ENCODE results near the gene ARL15. TPM values are rescaled to one million over a fixed set of nuclear protein-coding genes. Genes with fewer than 3 reads are reported as not detected.
"Not testable (repeated sequence)": the region's sequence is repeated elsewhere in the genome, so short reads cannot be mapped to it uniquely, and the experiment has no call there.

Gene ARL15
- polyA plus RNA-seq (2013, experiment 1 of 2) = 19.0 TPM
- polyA plus RNA-seq (2013, experiment 2 of 2) = 19.0 TPM

- Histone ChIP-seq H3K4me2 (ENCODE audit: insufficient read depth, low read length, poor library complexity, severe bottlenecking) (peak within 1 kb of the TSS; percentile 83), H2BK12ac (ENCODE audit: low read length) (no peak within 1 kb of the TSS), H4K8ac (ENCODE audit: low read depth, low read length) (no peak within 1 kb of the TSS), H2AFZ (ENCODE audit: low read length) (peak within 1 kb of the TSS; percentile 99), H2BK120ac (ENCODE audit: low read depth, low read length) (peak within 1 kb of the TSS; percentile 90), H3K14ac (ENCODE audit: low read length) (no peak within 1 kb of the TSS), H3K4me3 (ENCODE audit: low read length in 2 of 2) (peak within 1 kb of the TSS; percentile 86 to 98), H4K91ac (ENCODE audit: low read depth, low read length, poor library complexity) (peak within 1 kb of the TSS; percentile 47), H3K23ac (ENCODE audit: low read depth, low read length, poor library complexity) (peak within 1 kb of the TSS; percentile 94), H2BK15ac (ENCODE audit: low read length) (peak within 1 kb of the TSS; percentile 84), H2BK5ac (ENCODE audit: low read length) (peak within 1 kb of the TSS; percentile 60), H3K9ac (ENCODE audit: low read depth, low read length, poor library complexity) (peak within 1 kb of the TSS; percentile 91), H3K4me1 (ENCODE audit: control insufficient read depth in 2 of 2, insufficient read depth in 1 of 2, low read depth in 1 of 2, low read length in 2 of 2) (peaks cover 2 to 4% of the 10 kb centered on the region in 2 donors), H3K27me3 (ENCODE audit: control insufficient read depth in 3 of 3, insufficient read depth in 3 of 3, low read depth in 1 of 3, low read length in 3 of 3) (peaks cover 0 to 23% (median 0%) of the 10 kb centered on the region in 3 experiments), H3K4ac (ENCODE audit: low read length) (no peak within 1 kb of the TSS), H3K18ac (ENCODE audit: low read length) (peak within 1 kb of the TSS; percentile 96), H3K27ac (replicated peaks; ENCODE audit: low read length) (peak within 1 kb of the TSS; percentile 81), H3K36me3 (replicated peaks in 1 of 2; ENCODE audit: control insufficient read depth in 2 of 2, insufficient read depth in 2 of 2, low read length in 2 of 2) (no peaks in the 10 kb centered on the region), H2AK5ac (ENCODE audit: low read depth, low read length) (no peak within 1 kb of the TSS), H3K79me1 (ENCODE audit: low read depth, low read length) (no peaks in the 10 kb centered on the region), H3K9me3 (replicated peaks in 1 of 2; ENCODE audit: control insufficient read depth in 2 of 2, insufficient read depth in 1 of 2, low read depth in 1 of 2, low read length in 2 of 2) (no peaks in the 10 kb centered on the region)
- DNase-seq (ENCODE audit: low spot score) = peak; percentile 95
- WGBS, 2 donors (ENCODE audit: extremely low coverage in 2 of 2, insufficient read length in 2 of 2, insufficient replicate concordance in 1 of 2) = no CpG with 5 or more reads among the region's 50 CpGs
Observed at GRCh38 chr5:54310433-54311175, at the start of gene ARL15. TSS of gene ARL15 (minus strand) at chr5:54310573.

DNA sequence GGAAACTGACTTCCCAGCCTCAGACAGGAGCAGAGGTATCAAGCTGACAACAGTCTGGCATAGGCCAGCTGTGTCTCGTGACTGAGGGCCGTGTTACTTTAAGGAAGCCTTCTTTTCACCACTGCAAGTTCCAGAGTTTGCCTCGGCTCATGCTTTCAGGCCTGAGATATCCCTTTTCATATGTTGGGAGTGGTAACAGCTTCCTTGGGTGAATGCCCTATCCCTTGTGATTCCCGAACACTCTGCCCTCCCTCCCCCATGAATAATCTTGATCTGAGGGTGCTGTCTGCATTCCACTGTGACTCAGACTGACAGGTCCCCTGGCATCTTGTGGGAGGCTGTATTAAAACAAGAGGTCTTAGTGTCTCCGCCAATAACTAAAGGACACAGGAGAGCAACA is 49.7 kb upstream of the ARL15 start:
- Histone ChIP-seq H2BK15ac (ENCODE audit: low read length) (no peak overlapping the region), H2BK120ac (ENCODE audit: low read depth, low read length) (no peak overlapping the region), H4K8ac (ENCODE audit: low read depth, low read length) (no peak overlapping the region), H3K36me3 (replicated peaks in 1 of 2; ENCODE audit: control insufficient read depth in 2 of 2, insufficient read depth in 2 of 2, low read length in 2 of 2) (peaks cover 0 to 1% of the 10 kb centered on the region in 2 donors), H4K91ac (ENCODE audit: low read depth, low read length, poor library complexity) (no peak overlapping the region), H3K18ac (ENCODE audit: low read length) (no peak overlapping the region), H3K9me3 (replicated peaks in 1 of 2; ENCODE audit: control insufficient read depth in 2 of 2, insufficient read depth in 1 of 2, low read depth in 1 of 2, low read length in 2 of 2) (no peaks in the 10 kb centered on the region), H3K14ac (ENCODE audit: low read length) (no peak overlapping the region), H3K4ac (ENCODE audit: low read length) (no peak overlapping the region), H3K27ac (replicated peaks; ENCODE audit: low read length) (no peak overlapping the region), H3K9ac (ENCODE audit: low read depth, low read length, poor library complexity) (no peak overlapping the region), H2AK5ac (ENCODE audit: low read depth, low read length) (no peak overlapping the region), H3K4me2 (ENCODE audit: insufficient read depth, low read length, poor library complexity, severe bottlenecking) (no peak overlapping the region), H3K4me3 (ENCODE audit: low read length in 2 of 2) (no peak overlapping the region), H3K79me1 (ENCODE audit: low read depth, low read length) (no peaks in the 10 kb centered on the region), H2BK12ac (ENCODE audit: low read length) (no peak overlapping the region), H3K27me3 (ENCODE audit: control insufficient read depth in 3 of 3, insufficient read depth in 3 of 3, low read depth in 1 of 3, low read length in 3 of 3) (no peaks in the 10 kb centered on the region), H3K23ac (ENCODE audit: low read depth, low read length, poor library complexity) (no peak overlapping the region), H2AFZ (ENCODE audit: low read length) (peak overlapping the region; percentile 25), H3K4me1 (ENCODE audit: control insufficient read depth in 2 of 2, insufficient read depth in 1 of 2, low read depth in 1 of 2, low read length in 2 of 2) (peaks cover 0 to 5% of the 10 kb centered on the region in 2 donors), H2BK5ac (ENCODE audit: low read length) (no peak overlapping the region)
- no CpG with 5 or more reads among the region's 5 CpGs for WGBS, 2 donors (ENCODE audit: extremely low coverage in 2 of 2, insufficient read length in 2 of 2, insufficient replicate concordance in 1 of 2)
- DNase-seq (ENCODE audit: low spot score) = no peak

- Histone ChIP-seq H3K9ac (ENCODE audit: low read depth, low read length, poor library complexity) (no peak overlapping the region), H4K91ac (ENCODE audit: low read depth, low read length, poor library complexity) (no peak overlapping the region), H2AFZ (ENCODE audit: low read length) (no peak overlapping the region), H2BK12ac (ENCODE audit: low read length) (no peak overlapping the region), H2AK5ac (ENCODE audit: low read depth, low read length) (no peak overlapping the region), H3K18ac (ENCODE audit: low read length) (no peak overlapping the region), H2BK120ac (ENCODE audit: low read depth, low read length) (no peak overlapping the region), H3K9me3 (replicated peaks in 1 of 2; ENCODE audit: control insufficient read depth in 2 of 2, insufficient read depth in 1 of 2, low read depth in 1 of 2, low read length in 2 of 2) (no peaks in the 10 kb centered on the region), H3K79me1 (ENCODE audit: low read depth, low read length) (no peaks in the 10 kb centered on the region), H3K14ac (ENCODE audit: low read length) (no peak overlapping the region), H3K4ac (ENCODE audit: low read length) (no peak overlapping the region), H3K23ac (ENCODE audit: low read depth, low read length, poor library complexity) (no peak overlapping the region), H3K27me3 (ENCODE audit: control insufficient read depth in 3 of 3, insufficient read depth in 3 of 3, low read depth in 1 of 3, low read length in 3 of 3) (no peaks in the 10 kb centered on the region), H3K4me2 (ENCODE audit: insufficient read depth, low read length, poor library complexity, severe bottlenecking) (no peak overlapping the region), H2BK15ac (ENCODE audit: low read length) (no peak overlapping the region), H3K27ac (replicated peaks; ENCODE audit: low read length) (no peak overlapping the region), H3K4me3 (ENCODE audit: low read length in 2 of 2) (no peak overlapping the region), H2BK5ac (ENCODE audit: low read length) (no peak overlapping the region), H4K8ac (ENCODE audit: low read depth, low read length) (no peak overlapping the region), H3K36me3 (replicated peaks in 1 of 2; ENCODE audit: control insufficient read depth in 2 of 2, insufficient read depth in 2 of 2, low read length in 2 of 2) (peaks cover 0 to 1% of the 10 kb centered on the region in 2 donors), H3K4me1 (ENCODE audit: control insufficient read depth in 2 of 2, insufficient read depth in 1 of 2, low read depth in 1 of 2, low read length in 2 of 2) (peaks cover 0 to 5% of the 10 kb centered on the region in 2 donors)
- DNase-seq (ENCODE audit: low spot score) = no peak
- WGBS, 2 donors (ENCODE audit: extremely low coverage in 2 of 2, insufficient read length in 2 of 2, insufficient replicate concordance in 1 of 2) = no CpG with 5 or more reads among the region's 4 CpGs
Observed at GRCh38 chr5:54357408-54358058, 47.2 kb upstream of the ARL15 start.

DNA sequence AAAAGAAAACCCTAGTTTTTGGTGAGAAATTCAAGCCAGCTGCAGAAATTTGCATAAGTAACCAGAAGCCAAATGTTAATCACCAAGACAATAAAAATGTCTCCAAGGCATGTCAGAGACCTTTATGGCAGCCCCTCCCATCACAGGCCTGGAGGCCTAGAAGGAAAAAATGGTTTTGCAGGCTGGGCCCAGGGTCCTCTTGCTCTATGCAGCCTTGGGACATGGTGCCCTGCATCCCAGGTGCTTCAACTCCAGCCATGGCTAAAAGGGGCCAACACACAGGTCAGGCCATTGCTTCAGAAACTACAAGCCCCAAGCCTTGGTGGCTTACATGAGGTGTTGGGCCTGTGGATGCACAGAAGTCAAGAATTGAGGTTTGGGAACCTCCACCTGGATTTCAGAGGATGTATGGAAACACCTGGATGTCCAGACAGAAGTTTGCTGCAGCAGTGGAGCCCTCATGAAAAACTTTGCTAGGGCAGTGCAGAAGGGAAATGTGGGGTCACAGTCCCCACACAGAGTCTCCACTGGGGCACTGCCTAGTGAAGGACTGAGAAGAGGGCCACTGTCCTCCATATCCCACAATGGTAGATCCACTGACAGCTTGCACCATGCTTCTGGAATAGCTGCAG is 43.7 kb upstream of the ARL15 start:
- not testable (repeated sequence) for H3K27ac ChIP-seq (replicated peaks; ENCODE audit: low read length); H3K36me3 ChIP-seq (replicated peaks in 1 of 2; ENCODE audit: control insufficient read depth in 2 of 2, insufficient read depth in 2 of 2, low read length in 2 of 2); H2BK15ac ChIP-seq (ENCODE audit: low read length); H2BK5ac ChIP-seq (ENCODE audit: low read length); H4K8ac ChIP-seq (ENCODE audit: low read depth, low read length); H3K4me1 ChIP-seq (ENCODE audit: control insufficient read depth in 2 of 2, insufficient read depth in 1 of 2, low read depth in 1 of 2, low read length in 2 of 2); H2BK12ac ChIP-seq (ENCODE audit: low read length); H3K4me3 ChIP-seq (ENCODE audit: low read length in 2 of 2); H3K27me3 ChIP-seq (ENCODE audit: control insufficient read depth in 3 of 3, insufficient read depth in 3 of 3, low read depth in 1 of 3, low read length in 3 of 3); H3K4me2 ChIP-seq (ENCODE audit: insufficient read depth, low read length, poor library complexity, severe bottlenecking); H2BK120ac ChIP-seq (ENCODE audit: low read depth, low read length); H2AFZ ChIP-seq (ENCODE audit: low read length); H3K9ac ChIP-seq (ENCODE audit: low read depth, low read length, poor library complexity); H3K14ac ChIP-seq (ENCODE audit: low read length); H4K91ac ChIP-seq (ENCODE audit: low read depth, low read length, poor library complexity); DNase-seq (ENCODE audit: low spot score); H2AK5ac ChIP-seq (ENCODE audit: low read depth, low read length); H3K23ac ChIP-seq (ENCODE audit: low read depth, low read length, poor library complexity); H3K4ac ChIP-seq (ENCODE audit: low read length); H3K79me1 ChIP-seq (ENCODE audit: low read depth, low read length); H3K18ac ChIP-seq (ENCODE audit: low read length); H3K9me3 ChIP-seq (replicated peaks in 1 of 2; ENCODE audit: control insufficient read depth in 2 of 2, insufficient read depth in 1 of 2, low read depth in 1 of 2, low read length in 2 of 2)

All from neuronal stem cell (in vitro differentiated cells).